GM19238 (cell line): ENCODE measurements around the gene BCL11A.
A peak's percentile ranks its signal among the peaks of the same experiment; 100 is the strongest.

Experiments
- DNase-seq: peaks from one replicate; pipeline ENCODE4 v3.0.0; 2011; ENCODE audit warnings: low spot score; ENCODE audit not compliant: insufficient read length

The BCL11A gene

GRCh38 chr2:60508339-60508917 lies 45.0 kb downstream of the BCL11A start:
- no peak for DNase-seq

GRCh38 chr2:60507211-60507965 lies 46.1 kb downstream of the BCL11A start:
- no peak for DNase-seq

GRCh38 chr2:60505880-60506260 lies 47.6 kb downstream of the BCL11A start:
- no peak for DNase-seq

- no peak for DNase-seq
These were observed 48.1 kb downstream of the BCL11A start for GRCh38 chr2:60505240-60505879.

GRCh38 chr2:60504049-60504448 lies 49.4 kb downstream of the BCL11A start:
- DNase-seq: no peak

- DNase-seq: no peak
These were observed 51.3 kb downstream of the BCL11A start for GRCh38 chr2:60502144-60502543.

GRCh38 chr2:60500861-60501260 lies 52.6 kb downstream of the BCL11A start:
- no peak for DNase-seq

GRCh38 chr2:60499651-60500265 lies 53.7 kb downstream of the BCL11A start:
- no peak for DNase-seq

- DNase-seq: peak; percentile 54
These were observed 54.5 kb downstream of the BCL11A start for GRCh38 chr2:60498816-60499429.

GRCh38 chr2:60498127-60498815 lies 55.2 kb downstream of the BCL11A start:
- DNase-seq: no peak

GRCh38 chr2:60497500-60497899 lies 56.0 kb downstream of the BCL11A start:
- DNase-seq: no peak

- DNase-seq: no peak
These were observed 56.5 kb downstream of the BCL11A start for GRCh38 chr2:60496956-60497355.

- DNase-seq: no peak
These were observed 57.0 kb downstream of the BCL11A start for GRCh38 chr2:60496475-60496874.

GRCh38 chr2:60495041-60495625 lies 58.3 kb downstream of the BCL11A start:
- no peak for DNase-seq

- no peak for DNase-seq
These were observed 59.6 kb downstream of the BCL11A start for GRCh38 chr2:60493804-60494387.

GRCh38 chr2:60492548-60492947 lies 60.9 kb downstream of the BCL11A start:
- DNase-seq: no peak

- DNase-seq: no peak
These were observed 62.6 kb downstream of the BCL11A start for GRCh38 chr2:60490848-60491247.

GRCh38 chr2:60490441-60490840 lies 63.0 kb downstream of the BCL11A start:
- no peak for DNase-seq

GRCh38 chr2:60489289-60489688 lies 64.2 kb downstream of the BCL11A start:
- DNase-seq: no peak

GRCh38 chr2:60488291-60488690 lies 65.2 kb downstream of the BCL11A start:
- no peak for DNase-seq
